Measurements from ENCODE around the gene CLASP2.

- TF ChIP-seq POLR2A (IDR thresholded peaks at IDR 0.05) (no peak), CTCF (IDR thresholded peaks at IDR 0.05 in 4 of 5, conservative IDR thresholded peaks at IDR 0.05 in 1 of 5) (no peak)
Observed at GRCh38 chr3:33557829-33558228, 160.2 kb downstream of the CLASP2 start.
